GM06990 (cell line): ENCODE data around the gene METTL21A.
A peak's percentile ranks its signal among the peaks of the same experiment; 100 is the strongest.

ENCODE experiments used
- DNase-seq: peaks from one replicate; pipeline ENCODE4 v3.0.0-alpha.2; 2011; ENCODE audit not compliant: insufficient read length; ENCODE audit errors: extremely low read depth
- H3K27me3 ChIP-seq: replicated peaks from 2 replicates; pipeline ENCODE4 v1.6.0; 2011; ENCODE audit warnings: low read length; ENCODE audit not compliant: control insufficient read depth, insufficient read depth
- H3K36me3 ChIP-seq: 2 replicates; pipeline ENCODE4 v1.5.1; 2011; ENCODE audit warnings: low read length; ENCODE audit not compliant: control insufficient read depth, insufficient read depth
- H3K4me3 ChIP-seq: replicated peaks from 2 replicates; pipeline ENCODE4 v1.5.1; 2011; ENCODE audit warnings: low read depth, mild to moderate bottlenecking, control low read depth, low read length
- CTCF ChIP-seq: IDR thresholded peaks from 2 replicates; pipeline ENCODE4 v1.5.1; 2011; ENCODE audit warnings: low read length, control low read depth, mild to moderate bottlenecking, inconsistent platforms; ENCODE audit not compliant: insufficient read depth, poor library complexity, severe bottlenecking

The METTL21A gene

GRCh38 chr2:207619764-207620203, 5.4 kb downstream of the METTL21A start:
- Histone ChIP-seq H3K4me3 (no peak overlapping the region), H3K36me3 (peaks cover 13% of the 10 kb centered on the region), H3K27me3 (no peaks in the 10 kb centered on the region)
- no peak for TF ChIP-seq CTCF
- peak; percentile 26 for DNase-seq

GRCh38 chr2:207617011-207617671, 8.1 kb downstream of the METTL21A start:
- DNase-seq: no peak
- no peak overlapping the region for H3K4me3 ChIP-seq

GRCh38 chr2:207616185-207616584, 9.0 kb downstream of the METTL21A start:
- peaks cover 13% of the 10 kb centered on the region for H3K36me3 ChIP-seq
- H3K4me3 ChIP-seq: no peak overlapping the region
- H3K27me3 ChIP-seq: no peaks in the 10 kb centered on the region
- no peak for DNase-seq
- TF ChIP-seq CTCF: no peak

More at GRCh38 chr2:207617011-207617671, 8.1 kb downstream of the METTL21A start:
- Histone ChIP-seq H3K36me3 (peaks cover 13% of the 10 kb centered on the region), H3K27me3 (no peaks in the 10 kb centered on the region)
- TF ChIP-seq CTCF: no peak

- no peak overlapping the region for H3K4me3 ChIP-seq
- no peaks in the 10 kb centered on the region for H3K27me3 ChIP-seq
- DNase-seq: no peak
- peaks cover 13% of the 10 kb centered on the region for H3K36me3 ChIP-seq
- no peak for TF ChIP-seq CTCF
Observed at GRCh38 chr2:207614824-207615223, 10.4 kb downstream of the METTL21A start.

GRCh38 chr2:207612714-207613113, 12.5 kb downstream of the METTL21A start:
- Histone ChIP-seq H3K27me3 (no peaks in the 10 kb centered on the region), H3K36me3 (peaks cover 10% of the 10 kb centered on the region), H3K4me3 (no peak overlapping the region)
- no peak for DNase-seq
- TF ChIP-seq CTCF: no peak
